HG02642 (cell line): Measurements from ENCODE around the gene GLDN.

Source experiments
- ATAC-seq: cut with Tn5 transposase; IDR thresholded peaks from one replicate; pipeline ENCODE4 v1.9.1; 2021; ENCODE audit warnings: mild to moderate bottlenecking; ENCODE audit not compliant: unreplicated experiment, poor library complexity

The GLDN gene

DNA sequence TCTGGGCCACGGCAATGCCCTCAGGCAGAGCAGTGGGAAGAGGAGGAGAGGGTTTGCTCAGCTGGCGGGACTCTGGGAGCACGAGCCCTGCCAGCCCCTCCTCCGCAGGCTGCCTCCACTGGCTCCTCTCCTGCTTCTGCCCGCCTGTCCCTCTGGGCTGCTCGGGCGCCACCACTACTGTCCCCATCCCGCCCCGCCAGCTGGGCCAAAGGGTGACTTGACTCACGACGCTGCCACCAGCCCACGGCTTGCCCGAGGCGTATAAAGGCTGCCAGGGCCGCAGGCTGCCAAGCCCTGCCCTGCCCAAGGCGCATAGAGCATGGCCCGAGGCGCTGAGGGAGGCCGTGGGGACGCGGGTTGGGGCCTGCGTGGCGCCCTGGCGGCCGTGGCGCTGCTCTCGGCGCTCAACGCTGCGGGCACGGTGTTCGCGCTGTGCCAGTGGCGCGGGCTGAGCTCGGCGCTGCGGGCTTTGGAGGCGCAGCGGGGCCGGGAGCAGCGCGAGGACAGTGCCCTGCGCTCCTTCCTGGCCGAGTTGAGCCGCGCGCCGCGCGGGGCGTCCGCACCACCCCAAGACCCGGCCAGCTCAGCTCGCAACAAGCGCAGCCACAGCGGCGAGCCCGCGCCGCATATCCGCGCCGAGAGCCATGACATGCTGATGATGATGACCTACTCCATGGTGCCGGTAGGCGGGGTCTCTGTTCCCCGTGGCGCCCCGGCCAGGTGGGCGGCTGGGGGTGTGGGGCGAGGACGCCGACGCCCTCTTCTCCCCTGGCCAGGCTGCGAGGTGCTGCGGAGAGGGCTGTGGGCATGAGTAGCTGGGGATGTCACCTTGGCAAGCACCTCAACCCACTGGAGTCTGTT lies at the start of gene GLDN:
TSS of gene GLDN (plus strand) at position 290 of the 861 bp plus-strand sequence. CDS start at position 320, 30 bp downstream.
- ATAC-seq, result no peak

DNA sequence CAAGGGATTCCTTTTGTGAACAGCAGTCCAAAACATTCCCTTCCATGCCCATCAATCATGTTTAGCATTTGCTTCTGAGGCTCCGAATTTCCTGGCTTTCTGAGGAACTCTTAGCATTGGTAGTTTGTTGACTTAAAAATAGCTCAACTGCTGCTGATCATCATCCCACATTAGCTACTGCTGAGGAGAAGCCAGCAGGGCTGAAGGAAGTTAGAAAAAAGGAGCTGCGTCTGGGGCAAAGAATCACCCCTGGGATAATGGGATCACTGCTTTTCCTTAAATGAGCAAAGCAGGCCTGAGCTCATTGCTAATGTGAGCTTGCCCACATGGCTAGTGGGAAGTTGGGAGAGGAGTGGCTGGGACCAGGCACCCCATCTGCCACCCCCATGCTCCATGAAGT lies 42.8 kb upstream of the GLDN start:
- ATAC-seq, result no peak

DNA sequence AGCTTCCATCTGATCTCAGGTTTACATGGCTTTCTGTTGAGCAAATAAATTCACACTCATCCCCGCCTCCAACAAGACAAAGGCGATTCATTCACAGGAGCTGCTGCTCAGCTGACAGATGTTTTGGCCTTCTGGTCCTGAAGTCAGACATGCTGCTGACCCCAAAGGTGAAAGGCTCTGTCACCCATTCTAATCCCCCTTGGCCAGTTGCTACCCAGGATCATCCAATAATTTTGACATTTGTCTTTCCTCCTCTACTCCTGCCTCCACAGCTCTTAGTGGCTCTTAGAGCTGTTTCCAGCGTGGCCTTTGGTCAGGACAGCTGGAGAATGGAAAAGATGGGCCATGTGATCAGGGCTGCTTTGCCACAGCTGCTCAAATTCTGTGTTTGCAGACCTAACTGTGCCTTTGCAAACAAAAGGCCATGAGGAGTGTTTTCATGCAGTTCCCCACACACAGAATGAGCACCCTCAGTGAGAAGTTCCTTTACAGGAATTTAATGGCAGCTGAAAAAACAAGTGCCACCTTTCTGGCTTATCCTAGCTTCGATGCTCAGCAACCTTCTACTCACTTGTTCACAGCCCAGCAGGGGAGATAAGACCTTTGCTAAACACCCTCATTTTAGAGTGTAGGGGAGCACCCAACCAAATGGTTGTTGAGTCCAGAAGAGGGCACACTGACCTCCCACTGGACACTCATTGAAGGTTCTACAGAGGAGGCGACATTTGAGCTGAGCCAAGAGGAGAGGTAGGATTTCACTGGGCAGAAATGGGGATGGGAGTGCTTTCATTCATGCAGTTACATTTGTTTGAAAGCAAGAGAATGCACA lies 42.1 kb upstream of the GLDN start:
- no peak for ATAC-seq

DNA sequence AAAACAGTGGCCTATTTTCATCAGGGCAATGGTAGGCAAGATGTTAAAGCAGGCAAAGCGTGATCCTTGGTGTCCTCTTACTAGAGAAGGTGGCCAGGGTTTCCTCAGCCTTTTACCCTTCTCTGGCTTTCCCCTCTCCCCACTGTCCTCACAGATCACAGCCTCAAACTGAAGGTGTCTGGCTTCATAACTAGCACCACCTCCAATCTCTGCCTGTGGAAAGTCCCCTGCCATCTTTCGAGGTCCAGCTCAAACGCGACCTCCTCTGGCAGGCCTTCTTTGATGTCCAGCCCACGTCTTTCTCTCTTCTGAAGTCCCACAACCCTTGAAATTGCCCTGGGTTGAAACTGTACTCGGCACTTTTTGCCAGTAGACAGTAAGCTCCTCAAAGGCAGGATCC lies 39.0 kb upstream of the GLDN start:
- ATAC-seq, result no peak

DNA sequence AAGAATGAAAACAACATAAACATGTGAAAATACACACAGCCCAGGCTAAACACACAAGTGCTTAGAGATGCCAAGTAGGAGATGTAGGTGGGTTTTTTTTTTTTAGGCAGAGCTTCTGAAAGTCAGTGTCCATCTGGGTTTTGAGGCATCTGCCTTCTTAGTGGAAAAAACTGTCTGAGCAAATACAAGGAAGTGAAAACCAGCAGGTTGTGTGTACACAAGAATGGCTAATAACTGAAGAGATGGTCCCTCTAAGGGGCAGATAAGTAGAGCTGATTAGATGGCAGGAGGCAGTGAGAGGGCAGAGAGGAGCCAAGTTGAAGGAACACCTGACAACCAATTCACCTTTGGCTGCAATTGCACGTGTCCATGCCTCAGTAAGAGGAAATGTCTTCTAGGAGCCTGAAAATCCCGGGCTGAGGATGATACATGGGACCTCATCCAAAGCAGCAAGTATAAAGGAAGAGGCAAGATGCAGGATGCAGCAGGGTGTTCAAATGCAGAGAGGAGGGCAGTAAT lies 37.9 kb upstream of the GLDN start:
- ATAC-seq, result no peak

DNA sequence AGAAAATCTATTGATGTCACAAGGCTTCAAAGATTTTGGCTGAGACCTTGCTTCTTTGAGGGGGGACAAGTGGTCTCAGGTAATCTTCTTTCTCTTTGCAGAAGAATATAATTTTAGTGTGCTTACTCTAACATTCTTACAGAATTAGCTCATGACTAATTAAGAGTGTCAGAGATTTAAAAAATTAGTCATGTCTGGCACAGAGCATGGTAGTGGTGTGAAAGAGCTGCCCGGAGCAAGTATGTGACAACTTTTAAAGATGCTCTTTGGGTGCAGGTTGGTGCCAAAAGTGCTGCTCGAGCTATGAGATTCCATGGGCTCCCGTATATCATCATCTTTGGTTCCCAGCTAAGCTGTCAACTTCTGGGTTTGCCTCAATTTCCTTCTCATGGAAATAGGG lies 34.1 kb upstream of the GLDN start:
- ATAC-seq, result no peak

DNA sequence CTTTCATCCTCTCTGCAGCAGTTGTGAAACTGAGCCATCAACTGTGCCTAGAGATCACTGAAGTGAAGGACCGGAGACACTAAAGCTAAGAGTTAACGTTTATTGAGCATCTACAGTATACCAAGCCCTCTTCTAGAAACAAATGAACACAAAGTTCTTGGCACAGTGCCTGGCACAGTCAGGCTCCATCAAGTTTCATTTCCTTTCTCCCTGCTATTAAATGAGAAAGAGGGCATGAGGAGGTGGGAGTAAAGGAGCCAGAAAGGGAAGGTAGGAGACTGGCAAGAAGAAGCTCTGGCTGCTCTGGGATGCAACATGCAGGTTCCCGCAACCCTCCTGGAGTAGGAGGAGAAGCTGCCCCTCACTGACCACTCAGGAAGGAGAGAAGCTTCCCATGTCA lies 33.6 kb upstream of the GLDN start:
- no peak for ATAC-seq

DNA sequence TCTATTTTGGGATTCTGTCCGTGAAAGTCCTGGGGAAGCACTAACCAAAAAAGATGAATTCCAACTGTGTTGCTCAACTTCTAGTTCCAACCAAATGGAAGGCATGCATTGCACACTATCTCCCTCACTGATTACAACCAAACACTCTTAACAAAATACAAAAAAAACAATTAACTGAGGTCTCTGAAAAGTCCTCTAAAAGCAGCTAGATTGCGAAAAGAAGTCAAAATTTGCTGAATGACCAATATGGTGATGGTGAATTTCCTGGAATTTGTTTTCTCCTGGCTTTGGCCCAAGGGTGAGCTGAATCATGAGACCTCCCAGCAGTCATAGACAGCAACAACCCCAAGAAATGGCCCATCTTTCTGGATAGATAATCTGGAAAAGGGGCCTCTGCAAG lies 31.4 kb upstream of the GLDN start:
- no peak for ATAC-seq

DNA sequence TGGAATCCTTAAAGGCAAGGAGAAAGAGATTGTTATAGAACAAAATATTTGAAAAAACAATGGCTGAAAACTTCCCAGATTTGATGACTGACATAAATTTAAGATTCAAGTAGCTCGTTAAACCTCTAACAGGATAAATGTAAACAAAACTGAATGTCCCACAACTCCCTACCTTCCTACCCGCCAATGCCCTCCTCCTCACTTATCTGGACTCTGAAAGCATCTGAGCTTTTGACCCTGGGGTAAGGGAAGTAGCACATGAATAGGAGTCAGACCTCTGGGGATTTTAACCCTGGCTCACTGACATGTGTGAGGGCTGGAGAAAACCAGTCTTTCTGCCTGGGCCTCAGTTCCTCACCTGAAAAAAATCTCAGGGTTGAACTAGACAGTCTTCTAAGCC lies 29.9 kb upstream of the GLDN start:
- ATAC-seq, result no peak

DNA sequence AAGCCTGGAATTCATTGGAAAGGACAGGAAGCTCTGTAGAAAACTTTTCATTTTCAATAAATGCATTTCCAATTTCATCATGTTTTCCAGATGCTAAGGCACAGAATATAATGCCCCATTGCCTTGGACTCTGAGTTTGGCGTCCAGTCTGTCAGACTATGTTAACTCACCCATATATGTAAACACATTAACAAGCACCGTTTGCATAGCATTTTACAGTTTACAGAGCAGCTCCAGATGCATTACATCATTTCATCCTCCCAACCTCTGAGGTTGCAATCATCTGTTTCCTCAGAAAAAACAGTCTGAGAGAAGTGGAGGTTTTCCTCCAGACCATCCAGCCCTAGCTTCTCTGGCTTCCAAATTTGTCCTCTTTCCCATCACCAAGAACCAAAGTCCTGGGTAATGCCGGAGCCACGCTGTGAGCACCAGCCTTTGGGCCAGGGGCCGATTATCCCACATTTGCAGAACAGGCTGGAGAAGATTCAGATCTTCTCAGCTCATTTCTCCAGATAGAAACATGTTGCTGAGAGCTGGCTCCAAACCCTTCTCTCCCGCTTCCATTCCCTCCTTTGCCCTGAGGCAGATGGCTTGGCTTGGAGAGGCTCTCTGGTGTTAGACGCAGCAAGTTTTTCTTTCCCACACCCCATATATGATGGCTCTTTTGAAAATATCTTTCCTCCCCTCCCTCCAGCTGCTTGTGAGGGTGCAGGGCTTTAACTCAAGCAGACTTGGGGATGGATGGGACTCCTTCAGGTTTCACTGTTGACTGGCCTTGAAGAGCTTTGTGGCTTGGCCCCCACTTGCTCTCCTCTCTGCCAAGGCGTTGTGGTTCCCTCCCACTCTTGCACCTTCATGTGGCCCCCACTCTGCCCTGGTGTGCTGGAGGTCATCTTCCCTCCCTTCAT lies 29.0 kb upstream of the GLDN start:
- no peak for ATAC-seq

DNA sequence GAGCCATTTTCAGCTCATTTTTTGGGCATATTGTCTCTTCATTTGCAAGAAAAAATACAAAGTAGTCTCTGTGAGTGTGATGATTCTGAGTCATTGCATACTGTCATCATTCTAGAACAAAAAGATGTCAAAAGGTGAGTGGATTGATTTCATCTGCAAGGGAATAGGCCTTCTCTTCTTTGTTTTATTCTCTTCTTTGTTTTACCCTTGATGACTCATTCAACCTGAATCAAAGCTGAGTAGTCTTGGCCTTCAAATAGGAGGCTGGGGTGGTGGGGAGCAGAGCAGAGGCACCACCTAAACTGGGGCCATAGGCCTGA lies 28.4 kb upstream of the GLDN start:
- ATAC-seq, result no peak

DNA sequence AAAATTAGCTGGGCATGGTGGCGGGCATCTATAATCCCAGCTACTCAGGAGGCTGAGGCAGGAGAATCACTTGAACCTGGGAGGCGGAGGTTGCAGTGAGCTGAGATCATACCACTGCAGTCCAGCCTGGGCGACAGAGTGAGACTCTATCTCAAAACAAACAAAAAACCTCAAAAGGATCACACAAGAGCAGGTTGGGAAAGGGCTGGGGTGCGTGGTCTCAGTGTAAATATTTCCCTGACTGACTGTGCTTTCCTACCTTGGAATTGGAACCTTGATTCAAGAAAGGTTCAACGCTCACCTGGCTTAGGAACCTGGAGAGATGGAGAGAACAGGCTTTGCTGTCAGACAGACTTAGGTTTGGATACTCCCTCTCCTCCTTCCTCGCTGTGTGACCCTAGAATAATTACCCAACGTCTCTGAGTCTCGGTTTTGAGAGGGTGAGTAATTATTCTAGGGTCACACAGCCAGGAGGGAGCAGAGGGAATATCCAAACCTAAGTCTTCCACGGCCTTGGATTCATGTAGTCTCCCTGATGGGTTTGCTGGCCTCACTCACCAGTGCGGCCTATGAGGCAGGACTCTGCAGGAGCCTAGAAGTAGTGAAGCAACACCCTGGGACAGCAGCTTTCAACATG lies 27.7 kb upstream of the GLDN start:
- ATAC-seq, result no peak

DNA sequence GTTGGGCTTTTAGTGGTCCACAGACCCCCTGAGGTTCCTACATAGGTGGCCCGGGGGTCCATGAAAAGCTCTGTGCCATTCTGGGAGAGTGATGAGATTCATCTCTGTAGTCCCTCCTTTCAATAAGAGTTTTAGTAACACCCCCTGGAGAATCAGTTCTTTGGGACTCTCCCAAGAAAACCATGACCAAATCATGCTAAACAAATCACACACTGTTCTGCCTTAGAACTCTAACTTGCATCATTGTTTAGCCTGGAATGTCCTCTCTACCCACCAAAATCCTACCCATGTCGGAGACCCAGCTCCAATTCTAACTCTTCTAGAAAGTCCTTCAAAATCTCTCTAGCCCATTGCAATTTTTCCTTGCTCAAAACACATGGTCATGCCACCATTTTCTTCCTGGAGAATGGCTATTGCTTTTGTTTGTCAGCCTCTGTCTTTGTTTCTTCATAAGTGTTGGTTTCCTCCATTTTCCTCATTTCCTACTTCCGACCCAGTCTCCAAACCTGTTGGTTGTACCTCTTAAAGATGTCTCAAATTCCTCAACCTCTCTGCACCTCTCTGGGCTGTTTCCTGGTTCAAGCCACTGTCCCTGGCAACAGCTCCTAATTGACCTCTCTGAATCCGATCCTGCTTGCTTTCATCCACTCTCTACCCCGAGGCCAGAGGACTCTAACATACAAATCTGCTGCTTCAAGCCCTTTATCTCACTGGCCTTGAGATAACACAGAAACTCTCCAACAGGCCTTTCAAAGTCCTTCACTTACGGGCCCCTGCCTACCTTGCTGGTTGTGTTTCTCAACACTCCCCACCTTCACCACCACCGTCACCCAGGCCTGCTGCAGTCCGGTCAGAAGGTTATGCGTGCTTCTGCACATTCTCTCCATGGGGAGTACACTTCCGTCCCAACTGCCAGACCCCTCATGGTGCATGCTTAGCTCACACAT lies 26.8 kb upstream of the GLDN start:
- ATAC-seq, result no peak

DNA sequence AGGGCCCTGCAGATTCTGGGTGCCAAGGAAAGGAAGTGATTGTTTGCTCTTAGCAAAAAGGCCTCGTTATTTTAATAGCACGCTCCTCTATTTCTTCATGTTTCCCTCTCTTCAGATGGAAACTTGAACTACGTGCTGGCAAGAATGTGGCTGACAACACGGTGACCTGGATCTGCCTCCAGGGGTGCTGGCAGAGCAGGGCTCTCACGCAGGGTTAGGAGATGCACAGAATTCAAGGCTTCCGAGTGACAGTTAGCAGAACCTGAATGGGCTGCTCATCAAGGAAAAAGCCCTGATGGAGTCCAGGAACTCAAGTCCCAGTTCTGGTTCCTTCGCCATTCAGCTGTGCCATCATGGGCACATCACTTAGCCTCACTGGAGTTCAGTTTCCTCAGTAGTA lies 25.7 kb upstream of the GLDN start:
- ATAC-seq, result no peak

DNA sequence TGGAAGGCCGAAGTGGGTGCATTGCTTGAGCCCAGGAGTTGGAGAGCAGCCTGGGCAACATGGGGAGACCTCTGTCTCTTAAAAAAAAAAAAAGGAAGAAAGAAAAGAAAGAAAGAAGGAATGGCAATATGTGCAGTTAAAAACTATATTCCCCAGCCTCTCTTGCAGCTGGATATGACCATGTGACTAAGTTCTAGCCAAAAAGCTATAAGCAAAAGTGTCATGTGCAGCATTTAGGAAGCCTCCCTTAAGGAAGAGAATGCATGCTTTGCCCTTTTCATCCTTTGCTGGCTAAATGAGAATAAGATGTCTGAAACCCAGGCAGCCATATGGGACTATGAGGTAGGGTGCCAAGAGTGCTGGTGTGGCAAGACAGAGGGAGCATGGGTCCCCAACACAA lies 24.8 kb upstream of the GLDN start:
- no peak for ATAC-seq

DNA sequence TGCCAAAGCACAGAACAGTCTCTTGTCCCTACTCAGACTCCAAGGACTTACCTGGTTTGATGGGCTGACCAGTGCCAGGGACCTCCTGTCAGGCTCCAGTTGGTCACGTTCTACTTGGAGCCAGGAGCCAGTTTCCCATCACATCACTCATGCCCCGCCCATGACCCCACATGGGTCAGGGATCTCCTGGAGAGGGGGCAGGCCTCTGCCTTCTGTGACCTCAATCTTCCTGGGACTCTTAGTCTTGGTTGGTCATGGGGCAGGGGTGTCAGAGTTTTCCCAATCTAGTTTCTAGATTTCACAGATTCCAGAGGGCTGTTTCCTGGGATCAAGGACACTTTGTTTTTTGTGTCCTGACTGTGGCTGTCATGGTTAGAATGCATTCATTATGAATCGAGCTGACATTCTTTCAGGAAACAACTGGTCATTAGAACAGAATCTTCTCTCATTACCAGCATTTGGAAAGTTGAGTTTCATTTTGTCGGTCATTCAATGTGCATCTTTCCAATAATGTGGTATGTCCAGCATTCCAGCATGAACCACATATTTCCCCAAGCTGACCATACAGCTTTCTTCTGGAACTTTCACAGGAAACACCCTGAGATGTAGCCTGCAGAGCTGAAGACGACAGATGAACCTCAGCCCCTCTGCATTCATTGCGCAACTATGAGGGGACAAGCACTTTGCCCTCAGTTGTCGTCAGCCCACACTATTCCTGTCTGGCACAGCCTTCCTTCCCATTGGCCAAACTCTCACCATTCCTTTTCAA lies 22.9 kb upstream of the GLDN start:
- no peak for ATAC-seq

DNA sequence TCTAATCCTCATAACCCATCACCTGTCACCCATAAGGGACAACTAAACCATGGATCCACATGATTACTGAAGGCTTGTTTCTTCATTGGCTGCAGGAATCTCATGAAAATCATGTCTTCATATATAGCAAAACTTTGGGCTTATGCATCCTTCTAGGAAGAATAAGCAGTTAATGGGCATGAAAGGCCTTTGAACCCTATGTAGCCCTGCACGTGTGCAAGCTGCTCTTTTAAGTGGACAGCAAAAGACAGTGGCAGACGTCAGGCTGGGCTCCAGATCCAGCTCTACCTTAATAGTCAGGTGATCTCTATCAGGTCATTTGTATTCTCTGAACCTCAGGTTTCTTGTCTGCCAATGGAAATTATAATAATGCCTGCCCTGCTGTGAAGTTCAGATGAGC lies 21.9 kb upstream of the GLDN start:
- no peak for ATAC-seq

DNA sequence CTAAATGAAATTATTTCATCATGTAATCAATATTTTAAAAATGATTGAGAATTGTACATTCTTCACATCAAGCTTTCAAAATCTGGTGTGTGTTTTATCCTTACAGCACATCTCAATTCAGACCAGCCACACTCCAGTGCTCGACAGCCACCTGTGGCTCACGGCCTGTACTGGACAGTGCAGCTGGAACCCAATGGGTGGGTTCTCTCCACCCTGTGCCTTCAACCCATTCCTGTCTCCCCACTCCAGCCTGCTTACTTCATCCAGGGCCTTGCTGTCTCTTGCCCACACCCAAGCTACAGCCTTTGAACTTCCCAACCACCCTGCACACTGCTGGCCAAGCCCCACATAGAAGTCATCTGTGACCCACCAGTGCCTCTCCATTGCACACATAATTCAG lies 20.6 kb upstream of the GLDN start:
- ATAC-seq, result no peak
